ENCODE measurements around the gene AKAP6.

AKAP6 gene

GRCh38 chr14:32413967-32414640, 85.0 kb downstream of the AKAP6 start:
- DNase-seq, result no peak

GRCh38 chr14:32414808-32415255, 85.7 kb downstream of the AKAP6 start:
- DNase-seq, result no peak

GRCh38 chr14:32417956-32418552, 89.0 kb downstream of the AKAP6 start:
- DNase-seq, result no peak

- no peak for DNase-seq
Observed at GRCh38 chr14:32419429-32419828, 90.3 kb downstream of the AKAP6 start.

DNA sequence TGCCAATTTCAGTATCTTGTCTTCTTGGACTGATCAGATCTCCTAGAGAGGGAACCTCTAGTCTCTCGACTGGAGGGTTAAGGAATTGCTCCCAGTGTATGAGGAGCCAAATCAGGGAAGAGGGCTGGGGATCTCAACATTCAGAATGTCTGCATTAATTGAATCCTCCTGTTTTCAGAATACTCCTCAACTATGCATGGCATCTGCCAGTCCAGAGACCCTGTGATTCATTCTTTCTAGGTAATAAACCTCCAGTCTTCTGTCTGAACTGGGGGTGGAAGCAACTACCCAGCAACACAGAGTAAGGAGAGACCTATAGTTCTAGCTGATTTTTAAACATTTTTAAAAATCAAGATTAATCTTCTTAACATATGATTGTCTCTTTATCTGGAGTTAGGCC, 92.7 kb downstream of the AKAP6 start:
- no peak for DNase-seq

DNA sequence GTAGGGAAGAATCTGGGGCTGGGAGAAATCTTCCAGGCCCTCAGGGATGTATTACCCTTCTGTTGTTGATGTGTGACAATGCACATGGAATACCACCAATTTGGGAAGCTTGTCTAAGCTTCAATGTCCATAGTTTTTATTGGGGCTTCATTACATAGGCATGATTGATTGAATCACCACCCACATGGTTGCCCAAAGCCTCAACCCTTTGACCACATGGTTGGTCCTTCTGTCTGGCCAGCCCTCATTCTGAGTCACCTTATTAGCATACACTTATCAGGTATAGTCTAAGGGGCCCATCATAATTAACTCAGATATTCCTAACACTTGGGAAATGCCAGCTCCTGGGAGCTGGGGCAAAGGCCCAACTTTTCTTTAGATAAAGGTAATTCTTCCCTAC, 93.3 kb downstream of the AKAP6 start:
- no peak for DNase-seq

GRCh38 chr14:32426028-32426427, 96.9 kb downstream of the AKAP6 start:
- DNase-seq, result no peak

DNA sequence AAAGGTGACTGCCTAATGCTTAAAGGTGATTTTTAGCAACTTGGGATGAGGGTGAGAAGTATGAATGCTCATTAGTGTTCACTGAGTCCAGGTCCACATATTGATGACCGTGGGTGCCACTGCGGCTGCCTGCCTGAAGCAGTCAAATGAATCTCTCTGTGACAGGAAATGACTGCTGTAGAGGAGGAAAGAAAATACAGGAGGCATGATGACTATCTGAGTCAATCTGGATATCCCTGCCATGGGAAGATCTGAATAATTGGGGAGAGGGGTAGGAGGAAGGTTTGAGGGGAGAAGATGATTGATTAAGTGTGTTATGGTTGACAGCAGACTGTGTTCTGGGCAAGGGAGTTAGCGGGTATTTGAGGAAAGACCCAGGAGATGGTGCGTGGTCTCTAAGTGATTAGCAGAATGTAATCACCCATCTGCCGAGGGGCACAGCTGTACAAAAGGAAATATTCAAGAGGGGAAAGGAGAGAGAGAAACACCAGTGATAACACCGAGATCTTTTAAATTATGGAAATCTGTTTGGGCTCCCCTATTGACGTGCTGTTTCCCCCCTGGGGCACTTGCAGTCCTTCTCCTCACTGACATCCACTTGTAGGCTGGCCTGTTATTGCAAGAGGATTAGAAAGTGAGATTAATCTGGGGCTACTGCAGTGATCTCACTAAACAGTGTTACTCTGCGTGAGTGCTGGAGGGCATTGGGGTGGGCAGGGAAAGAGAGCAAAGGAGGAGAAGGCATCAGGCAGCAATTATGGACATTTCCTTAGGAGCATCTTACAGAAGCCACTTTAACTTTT, 97.7 kb downstream of the AKAP6 start:
- no peak for DNase-seq

DNA sequence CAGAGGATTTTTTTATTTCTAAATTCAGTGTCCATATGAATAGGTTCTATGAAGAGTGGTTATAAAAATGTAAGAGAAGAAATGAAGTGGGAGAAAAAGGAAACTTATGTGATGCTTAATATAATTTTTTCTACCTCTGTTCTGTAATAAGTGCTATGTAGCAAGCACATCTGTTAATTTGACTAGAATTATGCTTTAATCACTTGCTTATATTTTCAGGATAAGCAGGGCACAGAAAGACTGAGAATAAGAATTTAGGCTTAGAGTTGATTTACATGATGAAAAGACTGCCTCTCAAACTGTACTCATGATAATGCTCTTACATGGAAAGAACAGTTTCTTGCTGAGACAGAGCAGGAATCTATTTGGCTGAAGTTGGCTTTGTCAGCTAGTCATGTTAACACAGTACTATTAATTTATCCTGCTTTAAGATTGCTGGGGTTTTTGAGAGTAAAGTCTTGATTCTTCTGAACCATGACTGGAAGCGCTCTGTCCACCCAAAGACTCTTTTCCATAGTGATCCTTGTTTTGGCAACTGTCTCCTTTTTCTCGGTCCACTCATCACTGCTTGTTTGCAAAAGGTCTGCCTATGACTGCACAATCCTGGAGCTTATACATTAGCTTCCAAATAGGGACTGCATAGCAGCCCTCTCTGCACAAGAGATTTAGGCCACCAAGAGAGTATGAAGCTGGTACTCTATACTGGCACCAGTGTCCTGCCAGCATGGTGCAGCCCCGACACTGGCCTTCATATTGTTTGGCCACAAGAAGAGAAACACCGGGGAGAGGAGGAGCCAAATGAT, 98.8 kb downstream of the AKAP6 start:
- DNase-seq, result no peak

DNA sequence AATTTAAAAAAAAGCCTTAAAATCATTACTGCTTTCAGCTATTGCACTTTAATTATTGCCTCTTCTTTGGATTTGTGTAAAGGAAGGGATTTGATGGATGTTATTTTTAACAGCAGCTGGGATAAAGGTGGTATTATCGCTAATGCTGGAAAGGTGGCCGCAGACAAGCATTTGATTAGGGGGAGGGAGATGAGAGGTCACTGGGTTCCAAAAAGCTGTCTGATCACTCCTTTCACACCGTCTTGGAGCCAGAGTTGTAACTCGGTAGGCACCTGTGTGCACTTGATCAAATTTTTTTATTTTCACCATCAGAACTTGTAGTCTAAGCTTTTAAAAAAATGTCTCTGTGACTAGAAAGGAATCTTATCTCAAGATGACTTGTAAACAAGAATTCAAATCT, 99.8 kb downstream of the AKAP6 start:
- no peak for DNase-seq

DNA sequence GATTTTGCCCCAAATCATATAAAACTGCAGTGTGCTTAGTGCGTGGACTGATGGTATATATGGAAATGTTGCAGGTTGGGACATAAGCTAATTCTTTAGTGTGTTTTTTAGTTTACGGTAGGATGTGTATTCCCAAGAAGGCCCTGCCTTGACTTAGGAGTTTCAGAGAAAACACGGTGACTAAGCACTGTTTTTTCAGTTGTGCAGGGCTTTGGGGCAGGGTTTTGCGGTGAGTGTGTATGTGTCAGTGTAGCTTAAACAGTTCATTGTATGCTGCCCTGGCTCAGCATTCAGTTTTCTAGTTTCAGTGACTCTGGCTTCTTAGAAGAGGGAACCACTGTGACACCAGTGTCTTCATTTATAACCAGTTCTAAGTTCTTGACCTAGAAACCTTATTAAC, 101.2 kb downstream of the AKAP6 start:
- no peak for DNase-seq

DNA sequence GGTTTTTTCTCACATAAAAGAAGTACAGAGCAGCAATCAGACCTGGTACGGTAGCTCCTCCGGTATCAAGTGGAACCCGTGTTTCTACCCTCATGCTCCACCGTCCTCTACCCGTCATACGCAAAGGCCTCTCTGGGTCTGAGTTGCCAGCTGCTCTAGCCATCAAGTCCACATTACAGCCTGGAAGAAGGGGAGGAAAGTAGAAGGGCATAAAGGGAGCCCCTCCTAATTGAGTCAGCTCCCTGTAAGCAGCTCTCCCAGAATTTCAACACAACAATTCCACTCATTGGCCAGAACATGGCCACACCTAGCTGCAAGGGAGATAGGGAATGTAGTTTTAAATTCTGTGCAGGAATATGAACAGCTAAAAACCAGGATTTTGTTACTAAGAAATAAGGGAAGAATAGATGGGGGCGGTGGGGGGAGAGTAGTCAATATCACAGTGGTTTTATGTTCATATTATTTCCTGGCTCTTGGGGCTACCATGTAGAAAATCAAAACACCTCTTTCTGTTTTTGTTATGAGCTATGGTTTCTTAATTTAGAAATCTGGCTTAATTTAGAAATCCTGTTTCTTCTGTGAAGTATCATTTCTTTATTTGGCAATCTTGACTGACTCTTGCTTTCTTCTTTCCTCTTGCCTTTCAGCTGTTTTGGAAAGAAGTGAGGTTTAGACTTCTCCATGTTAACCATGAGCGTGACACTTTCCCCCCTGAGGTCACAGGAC, 103.9 kb downstream of the AKAP6 start:
- no peak for DNase-seq

- no peak for DNase-seq
Observed at GRCh38 chr14:32434180-32434579, 105.1 kb downstream of the AKAP6 start.

GRCh38 chr14:32434880-32435279, 105.8 kb downstream of the AKAP6 start:
- DNase-seq, result no peak

DNA sequence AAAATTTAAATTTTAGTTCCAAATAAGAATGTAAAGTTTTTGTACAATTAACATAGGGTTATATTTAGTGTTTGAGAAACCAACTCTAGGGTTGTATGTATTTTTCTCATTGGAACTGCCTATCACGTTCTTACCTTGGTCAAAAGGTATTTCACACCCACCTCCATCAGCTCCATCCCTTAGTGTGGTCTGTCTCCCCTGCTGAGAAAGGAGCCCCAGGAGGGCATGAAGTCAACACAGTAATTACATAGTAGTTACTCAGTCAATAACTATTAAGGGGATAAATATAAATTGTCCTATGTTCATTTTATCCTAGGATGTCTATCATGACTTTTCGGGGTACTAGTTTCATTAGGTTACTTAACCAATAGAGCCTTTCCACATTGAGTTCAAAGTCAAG, 106.3 kb downstream of the AKAP6 start:
- no peak for DNase-seq

- DNase-seq, result no peak
Observed at GRCh38 chr14:32436993-32437392, 107.9 kb downstream of the AKAP6 start.

- no peak for DNase-seq
Observed at GRCh38 chr14:32438517-32438916, 109.4 kb downstream of the AKAP6 start.

DNA sequence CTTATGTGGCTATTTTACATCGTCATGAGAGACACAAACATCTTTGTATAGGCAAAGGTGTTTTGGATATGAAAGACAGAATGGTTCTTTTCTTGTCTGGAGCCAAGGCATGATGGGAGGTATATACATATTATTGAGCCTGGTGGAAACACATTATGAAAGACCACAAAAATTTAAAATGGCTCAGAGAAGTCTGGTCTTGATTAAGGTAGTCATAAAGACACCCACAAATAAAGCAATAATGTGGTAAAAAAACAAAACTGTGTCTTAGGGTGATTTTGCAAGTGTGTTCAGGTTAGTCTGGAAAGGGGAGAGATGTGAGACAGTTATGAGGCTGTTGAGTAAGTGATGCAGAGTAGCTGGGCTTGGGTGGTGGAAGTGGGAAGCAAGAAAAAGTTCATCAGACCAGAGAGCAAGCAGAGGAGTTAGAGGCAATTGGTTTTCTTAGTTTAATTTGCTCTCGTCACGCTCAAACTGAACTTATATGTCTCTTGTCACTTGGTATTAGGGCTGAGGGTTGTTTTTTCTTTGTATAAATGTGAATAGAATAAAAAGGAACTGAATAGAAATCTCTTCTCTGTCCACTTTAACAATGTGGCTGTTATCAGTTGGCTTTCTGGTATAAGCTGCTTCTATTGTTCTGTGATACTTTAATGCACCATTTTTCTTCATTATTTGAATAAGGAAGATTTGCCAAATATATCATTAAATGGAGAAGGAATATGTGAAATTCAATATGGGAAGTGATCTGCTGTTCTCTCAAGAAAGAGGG, 115.0 kb downstream of the AKAP6 start:
- no peak for DNase-seq

GRCh38 chr14:32447371-32447770, 118.3 kb downstream of the AKAP6 start:
- DNase-seq, result no peak

- DNase-seq, result no peak
Observed at GRCh38 chr14:32449648-32450047, 120.5 kb downstream of the AKAP6 start.

GRCh38 chr14:32450919-32451675, 122.0 kb downstream of the AKAP6 start:
- no peak for DNase-seq

All from activated naive CD4-positive, alpha-beta T cell treated with anti-CD3 and anti-CD28 coated beads, Interleukin-2, amount 50 U/mL, for 16 hours (primary cell).